Stimulated activated CD4-positive, alpha-beta T cell treated with anti-CD3 and anti-CD28 coated beads, Interleukin-1b, Interleukin-23, amount 100 ng/mL, for 48 hours (primary cell): ENCODE measurements around the gene B3GAT3.
"Not testable (repeated sequence)": the region's sequence is repeated elsewhere in the genome, so short reads cannot be mapped to it uniquely, and the experiment has no call there.

Experiments used
- DNase-seq: peaks from one replicate; pipeline ENCODE4 v3.0.0-alpha.2; 2020

Gene B3GAT3

GRCh38 chr11:62602141-62603071, 19.4 kb downstream of the B3GAT3 start:
- no peak for DNase-seq

GRCh38 chr11:62601372-62602140, 20.2 kb downstream of the B3GAT3 start, which contains the start of gene MTA2:
MTA2 (minus strand) TSS chr11:62601865; CDS start chr11:62601450, 415 bp downstream.
- DNase-seq = peak; percentile 100

- DNase-seq = peak; percentile 46
These were observed 20.7 kb downstream of the B3GAT3 start for GRCh38 chr11:62601122-62601371.

GRCh38 chr11:62600367-62601121, 21.2 kb downstream of the B3GAT3 start:
- peak; percentile 29 for DNase-seq

GRCh38 chr11:62599901-62600300, 21.9 kb downstream of the B3GAT3 start:
- DNase-seq = no peak

GRCh38 chr11:62599069-62599696, 22.6 kb downstream of the B3GAT3 start:
- DNase-seq = peak; percentile 98

- DNase-seq = no peak
These were observed 26.7 kb downstream of the B3GAT3 start for GRCh38 chr11:62595124-62595523.

- peak; percentile 82 for DNase-seq
These were observed 28.2 kb downstream of the B3GAT3 start for GRCh38 chr11:62593434-62594044.

GRCh38 chr11:62592989-62593421, 28.8 kb downstream of the B3GAT3 start:
- no peak for DNase-seq

- DNase-seq = no peak
These were observed 29.5 kb downstream of the B3GAT3 start for GRCh38 chr11:62592146-62592815.

GRCh38 chr11:62591448-62592145, 30.2 kb downstream of the B3GAT3 start, which contains the start of gene TUT1:
TUT1 (minus strand) TSS chr11:62591523; CDS start chr11:62591485, 38 bp downstream.
- DNase-seq = peak; percentile 97

- peak; percentile 35 for DNase-seq
These were observed 32.7 kb downstream of the B3GAT3 start for GRCh38 chr11:62588966-62589637.

GRCh38 chr11:62585356-62585755, 36.4 kb downstream of the B3GAT3 start:
- DNase-seq = not testable (repeated sequence)

- DNase-seq = not testable (repeated sequence)
These were observed 40.1 kb downstream of the B3GAT3 start for GRCh38 chr11:62581735-62582134.

GRCh38 chr11:62580959-62581715, 40.6 kb downstream of the B3GAT3 start:
- no peak for DNase-seq

GRCh38 chr11:62579252-62579651, 42.5 kb downstream of the B3GAT3 start:
- no peak for DNase-seq

- no peak for DNase-seq
These were observed 43.2 kb downstream of the B3GAT3 start for GRCh38 chr11:62578541-62578940.

- DNase-seq = no peak
These were observed 44.6 kb downstream of the B3GAT3 start for GRCh38 chr11:62577046-62577714.

GRCh38 chr11:62575837-62576236, 45.9 kb downstream of the B3GAT3 start:
- no peak for DNase-seq
